ENCODE data around the gene VPS9D1.

Gene VPS9D1

GRCh38 chr16:89732918-89733242, 12.2 kb upstream of the VPS9D1 start:
- DNase-seq (ENCODE audit: low spot score) = no peak

GRCh38 chr16:89732142-89732917, 11.6 kb upstream of the VPS9D1 start:
- no peak for DNase-seq (ENCODE audit: low spot score)

DNA sequence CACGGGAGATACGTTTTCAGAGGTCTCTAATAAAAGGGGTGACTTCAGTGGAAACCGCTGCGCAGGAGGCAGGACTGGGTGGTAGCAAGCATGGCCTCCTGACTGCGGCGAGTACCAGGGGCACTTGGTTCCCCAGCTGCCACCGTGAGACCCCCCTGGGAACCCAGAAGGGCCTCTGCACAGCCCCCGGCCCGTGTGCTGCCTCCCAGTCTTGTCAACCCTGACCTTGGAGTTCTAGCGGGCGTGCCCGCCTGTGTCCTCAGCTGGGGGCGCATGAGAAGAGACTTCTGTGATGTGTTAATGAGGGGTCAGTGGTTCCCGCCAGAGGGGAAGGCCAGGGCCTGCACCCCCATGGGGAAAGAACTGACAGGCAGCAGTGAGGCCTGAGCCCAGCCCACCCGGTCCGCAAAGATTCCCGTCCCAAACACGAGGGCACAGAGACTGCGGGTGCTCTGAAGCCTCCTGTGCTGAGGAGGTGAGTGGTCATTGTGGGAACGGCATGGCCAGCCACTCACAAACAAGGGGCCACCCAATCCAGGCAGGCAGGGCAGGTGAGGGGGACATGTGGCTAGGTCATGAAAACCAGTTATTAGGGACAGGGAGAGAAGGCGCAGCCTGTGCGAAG, 10.0 kb upstream of the VPS9D1 start:
- no peak for DNase-seq (ENCODE audit: low spot score)

DNA sequence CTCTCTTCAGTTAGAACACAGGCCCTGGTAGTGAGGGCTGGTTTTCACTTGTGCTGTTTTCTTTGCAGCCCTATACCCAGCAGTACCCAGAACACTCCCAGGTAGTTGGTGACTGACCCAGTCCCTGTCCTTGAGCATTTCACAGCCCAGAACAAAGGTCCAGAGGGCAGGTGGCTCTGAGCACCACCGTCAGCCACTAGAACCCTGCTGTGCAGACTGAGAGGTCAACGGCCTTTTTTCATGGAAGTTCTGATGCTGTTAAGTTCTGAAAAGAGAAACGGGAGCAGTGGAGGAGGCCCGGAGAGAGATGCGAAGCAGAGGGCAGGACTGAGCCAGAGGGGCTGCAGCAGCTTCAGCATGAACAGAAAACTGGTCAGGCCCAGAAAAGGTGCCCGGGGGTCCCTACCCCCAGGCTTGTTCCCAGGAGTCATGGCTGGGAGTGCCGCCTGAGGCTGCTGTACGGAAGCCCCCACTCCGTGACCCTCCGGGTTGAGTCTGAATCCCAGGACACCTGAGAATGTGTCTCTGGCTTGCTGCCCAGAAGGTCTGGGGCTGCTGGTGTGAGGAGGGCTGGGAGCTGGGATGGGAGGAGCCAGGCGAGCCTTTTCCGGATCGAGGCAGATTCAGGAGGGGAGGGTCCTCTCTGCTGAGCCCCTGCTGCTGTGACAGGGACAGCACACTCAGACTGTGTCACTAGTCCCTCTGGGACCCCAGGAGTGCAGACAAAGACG, 9.3 kb upstream of the VPS9D1 start:
- DNase-seq (ENCODE audit: low spot score) = no peak

GRCh38 chr16:89729293-89729692, 8.6 kb upstream of the VPS9D1 start:
- no peak for DNase-seq (ENCODE audit: low spot score)

- DNase-seq (ENCODE audit: low spot score) = no peak
Observed at GRCh38 chr16:89727406-89728120, 6.9 kb upstream of the VPS9D1 start.

GRCh38 chr16:89723279-89724250, 2.9 kb upstream of the VPS9D1 start:
- DNase-seq (ENCODE audit: low spot score) = no peak

- DNase-seq (ENCODE audit: low spot score) = peak; percentile 55
Observed at GRCh38 chr16:89722392-89723278, 1.9 kb upstream of the VPS9D1 start.

GRCh38 chr16:89721546-89722391, 1.1 kb upstream of the VPS9D1 start:
- DNase-seq (ENCODE audit: low spot score) = peak; percentile 53

DNA sequence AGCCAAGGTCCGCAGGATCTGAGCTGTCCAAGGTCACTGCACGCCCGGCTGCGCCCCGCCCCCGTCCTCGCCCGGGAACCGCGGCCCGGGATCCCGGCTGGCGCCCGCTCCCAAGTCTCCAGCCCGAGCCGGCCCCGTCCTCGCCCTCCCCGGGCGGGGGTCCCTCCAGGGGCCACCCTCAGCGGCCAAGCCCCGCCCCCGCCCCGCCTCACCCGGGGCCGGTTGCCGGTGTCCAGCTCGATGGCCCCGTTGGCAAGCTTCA, 216 bp downstream of the VPS9D1 start:
- no peak for DNase-seq (ENCODE audit: low spot score)

- no peak for DNase-seq (ENCODE audit: low spot score)
Observed at GRCh38 chr16:89717688-89718505, 2.8 kb downstream of the VPS9D1 start.

DNA sequence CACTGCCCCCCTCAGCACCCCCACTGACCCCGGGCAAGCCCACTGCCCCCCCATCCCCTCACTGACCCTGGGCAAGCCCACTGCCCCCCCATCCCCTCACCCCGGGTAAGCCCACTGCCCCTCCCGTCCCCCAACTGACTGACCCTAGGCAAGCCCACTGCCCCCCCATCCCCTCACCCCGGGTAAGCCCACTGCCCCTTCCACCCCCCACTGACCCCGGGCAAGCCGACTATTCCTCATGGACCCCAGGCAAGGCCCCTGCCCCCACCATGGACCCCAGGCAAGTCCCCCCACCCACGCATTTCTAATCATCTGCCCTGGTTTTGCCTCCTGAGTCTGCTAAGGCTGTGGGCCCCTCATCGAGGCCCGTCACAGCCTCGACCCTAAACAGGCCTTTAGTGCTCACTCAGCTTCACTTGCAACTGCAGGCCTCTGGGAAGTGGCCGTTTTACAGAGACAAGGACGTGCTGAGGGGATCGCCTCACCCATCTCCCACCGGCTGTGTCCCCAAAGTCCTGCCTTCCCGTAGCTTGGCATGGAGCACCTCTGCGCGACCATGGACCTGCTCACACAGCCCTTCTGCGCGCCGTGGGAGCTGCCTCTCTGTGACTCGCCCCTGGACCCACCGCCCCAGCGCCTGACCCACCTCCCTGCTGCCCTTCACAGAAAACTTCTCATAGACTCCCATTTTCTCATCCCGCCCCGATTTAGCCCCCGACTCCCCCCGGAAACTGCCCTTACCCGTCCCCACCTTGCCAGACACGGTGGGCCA, 3.6 kb downstream of the VPS9D1 start:
- no peak for DNase-seq (ENCODE audit: low spot score)

DNA sequence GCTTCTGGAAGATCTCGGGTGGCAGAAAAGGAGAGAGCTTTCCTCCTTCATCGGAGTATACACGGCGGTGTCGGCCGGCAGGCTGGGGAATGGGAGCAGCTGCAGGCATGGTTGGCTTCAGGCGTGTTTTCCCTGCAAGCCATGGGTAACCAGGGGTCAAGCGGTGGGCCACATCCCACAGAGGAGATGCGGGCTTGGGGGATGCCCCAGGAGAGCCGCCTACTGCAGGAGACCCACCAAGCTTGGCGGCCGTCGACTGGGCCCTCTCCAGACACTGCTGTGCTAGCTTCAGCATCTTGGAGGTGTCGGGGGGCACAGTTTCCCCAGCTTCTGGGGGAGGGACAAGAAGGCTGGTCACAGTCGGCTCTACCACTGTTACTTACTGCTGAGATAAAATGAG, 4.2 kb downstream of the VPS9D1 start:
- DNase-seq (ENCODE audit: low spot score) = no peak

GRCh38 chr16:89712274-89712781, 8.4 kb downstream of the VPS9D1 start:
- no peak for DNase-seq (ENCODE audit: low spot score)

GRCh38 chr16:89711601-89712273, 9.0 kb downstream of the VPS9D1 start:
- peak; percentile 65 for DNase-seq (ENCODE audit: low spot score)

- DNase-seq (ENCODE audit: low spot score) = no peak
Observed at GRCh38 chr16:89710709-89711564, 9.8 kb downstream of the VPS9D1 start.
